ENCODE data around the gene TLL1.

The TLL1 gene

GRCh38 chr4:165894159-165894558 lies 21.1 kb downstream of the TLL1 start:
- DNase-seq (ENCODE audit: low spot score): no peak

- DNase-seq (ENCODE audit: low spot score): no peak
Observed at GRCh38 chr4:165905405-165906027, 32.5 kb downstream of the TLL1 start.

GRCh38 chr4:165906272-165906671 lies 33.2 kb downstream of the TLL1 start:
- no peak for DNase-seq (ENCODE audit: low spot score)

GRCh38 chr4:165909947-165910346 lies 36.9 kb downstream of the TLL1 start:
- no peak for DNase-seq (ENCODE audit: low spot score)

GRCh38 chr4:165915215-165915614 lies 42.2 kb downstream of the TLL1 start:
- DNase-seq (ENCODE audit: low spot score): no peak

GRCh38 chr4:165921546-165921945 lies 48.5 kb downstream of the TLL1 start:
- DNase-seq (ENCODE audit: low spot score): no peak

- no peak for DNase-seq (ENCODE audit: low spot score)
Observed at GRCh38 chr4:165922747-165923146, 49.7 kb downstream of the TLL1 start.

- DNase-seq (ENCODE audit: low spot score): no peak
Observed at GRCh38 chr4:165926307-165926706, 53.3 kb downstream of the TLL1 start.

- no peak for DNase-seq (ENCODE audit: low spot score)
Observed at GRCh38 chr4:165927366-165927765, 54.3 kb downstream of the TLL1 start.

GRCh38 chr4:165927815-165928214 lies 54.8 kb downstream of the TLL1 start:
- DNase-seq (ENCODE audit: low spot score): no peak

GRCh38 chr4:165928601-165929000 lies 55.6 kb downstream of the TLL1 start:
- no peak for DNase-seq (ENCODE audit: low spot score)

- DNase-seq (ENCODE audit: low spot score): no peak
Observed at GRCh38 chr4:165929662-165930061, 56.6 kb downstream of the TLL1 start.

GRCh38 chr4:165931741-165932140 lies 58.7 kb downstream of the TLL1 start:
- DNase-seq (ENCODE audit: low spot score): no peak

GRCh38 chr4:165944900-165945299 lies 71.9 kb downstream of the TLL1 start:
- no peak for DNase-seq (ENCODE audit: low spot score)

- no peak for DNase-seq (ENCODE audit: low spot score)
Observed at GRCh38 chr4:165945991-165946390, 73.0 kb downstream of the TLL1 start.

- no peak for DNase-seq (ENCODE audit: low spot score)
Observed at GRCh38 chr4:165947019-165947418, 74.0 kb downstream of the TLL1 start.

- no peak for DNase-seq (ENCODE audit: low spot score)
Observed at GRCh38 chr4:165953181-165953580, 80.1 kb downstream of the TLL1 start.

- no peak for DNase-seq (ENCODE audit: low spot score)
Observed at GRCh38 chr4:165963621-165964020, 90.6 kb downstream of the TLL1 start.

- no peak for DNase-seq (ENCODE audit: low spot score)
Observed at GRCh38 chr4:165964591-165964990, 91.6 kb downstream of the TLL1 start.

GRCh38 chr4:165965503-165965902 lies 92.5 kb downstream of the TLL1 start:
- no peak for DNase-seq (ENCODE audit: low spot score)

- no peak for DNase-seq (ENCODE audit: low spot score)
Observed at GRCh38 chr4:165966833-165967232, 93.8 kb downstream of the TLL1 start.

GRCh38 chr4:165967486-165967885 lies 94.4 kb downstream of the TLL1 start:
- DNase-seq (ENCODE audit: low spot score): no peak

- no peak for DNase-seq (ENCODE audit: low spot score)
Observed at GRCh38 chr4:165970703-165971420, 97.8 kb downstream of the TLL1 start.

GRCh38 chr4:165971446-165971845 lies 98.4 kb downstream of the TLL1 start:
- no peak for DNase-seq (ENCODE audit: low spot score)
